GM10248 (cell line): ENCODE results near the gene LMNB1.

Experiments used
- CTCF ChIA-PET: fragments of 300-600 bp; sonication (Branson Sonifier 250); formaldehyde crosslinking; extraction: SDS; loops from one replicate; lab custom pipeline; 2021; ENCODE audit warnings: antibody characterized with exemption; lab: Yijun Ruan, JAX
- POLR2A ChIA-PET: fragments of 350-650 bp; sonication (Branson Sonifier 250); formaldehyde crosslinking; extraction: SDS; loops from one replicate; lab custom pipeline; 2020; ENCODE audit warnings: antibody characterized with exemption; lab: Yijun Ruan, JAX
- DNase-seq: peaks from one replicate; pipeline ENCODE4 v3.0.0; 2012; ENCODE audit errors: extremely low spot score
- TF ChIP-seq, protein P1 (sequence below): IDR thresholded peaks from 2 replicates; pipeline ENCODE4 v1.5.1; 2012; ENCODE audit warnings: mild to moderate bottlenecking, low read depth; ENCODE audit errors: extremely low read depth, missing control alignments, control extremely low read depth

LMNB1 gene

DNA sequence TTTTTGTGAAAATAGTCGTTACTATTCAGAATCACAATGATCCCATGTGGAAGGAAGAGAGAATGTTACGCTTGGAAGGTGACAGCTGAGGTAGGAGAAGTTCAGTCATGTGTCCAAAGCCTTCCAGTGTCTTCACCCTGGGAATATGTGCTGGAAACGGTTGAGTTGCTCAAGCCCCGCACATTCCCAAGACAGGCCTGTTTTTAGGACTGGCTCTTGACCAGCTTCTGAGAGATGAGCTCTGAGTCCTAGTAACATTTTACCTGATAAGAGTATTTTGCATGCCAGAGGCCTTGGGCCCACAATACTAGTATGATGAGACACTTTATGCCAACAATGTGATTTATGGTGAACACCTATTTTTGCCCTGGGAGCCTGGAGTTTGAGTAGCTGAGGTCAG lies 101.7 kb downstream of the LMNB1 start:
- DNase-seq, result no peak
- ChIA-PET CTCF (interaction anchor here (1.0 kb wide), 1 partner anchor 60 kb away, joined by 4 read pairs; no protein-coding TSS in a partner anchor), POLR2A (no interaction called here)
- TF ChIP-seq, protein P1, sequence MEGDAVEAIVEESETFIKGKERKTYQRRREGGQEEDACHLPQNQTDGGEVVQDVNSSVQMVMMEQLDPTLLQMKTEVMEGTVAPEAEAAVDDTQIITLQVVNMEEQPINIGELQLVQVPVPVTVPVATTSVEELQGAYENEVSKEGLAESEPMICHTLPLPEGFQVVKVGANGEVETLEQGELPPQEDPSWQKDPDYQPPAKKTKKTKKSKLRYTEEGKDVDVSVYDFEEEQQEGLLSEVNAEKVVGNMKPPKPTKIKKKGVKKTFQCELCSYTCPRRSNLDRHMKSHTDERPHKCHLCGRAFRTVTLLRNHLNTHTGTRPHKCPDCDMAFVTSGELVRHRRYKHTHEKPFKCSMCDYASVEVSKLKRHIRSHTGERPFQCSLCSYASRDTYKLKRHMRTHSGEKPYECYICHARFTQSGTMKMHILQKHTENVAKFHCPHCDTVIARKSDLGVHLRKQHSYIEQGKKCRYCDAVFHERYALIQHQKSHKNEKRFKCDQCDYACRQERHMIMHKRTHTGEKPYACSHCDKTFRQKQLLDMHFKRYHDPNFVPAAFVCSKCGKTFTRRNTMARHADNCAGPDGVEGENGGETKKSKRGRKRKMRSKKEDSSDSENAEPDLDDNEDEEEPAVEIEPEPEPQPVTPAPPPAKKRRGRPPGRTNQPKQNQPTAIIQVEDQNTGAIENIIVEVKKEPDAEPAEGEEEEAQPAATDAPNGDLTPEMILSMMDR, result no peak

DNA sequence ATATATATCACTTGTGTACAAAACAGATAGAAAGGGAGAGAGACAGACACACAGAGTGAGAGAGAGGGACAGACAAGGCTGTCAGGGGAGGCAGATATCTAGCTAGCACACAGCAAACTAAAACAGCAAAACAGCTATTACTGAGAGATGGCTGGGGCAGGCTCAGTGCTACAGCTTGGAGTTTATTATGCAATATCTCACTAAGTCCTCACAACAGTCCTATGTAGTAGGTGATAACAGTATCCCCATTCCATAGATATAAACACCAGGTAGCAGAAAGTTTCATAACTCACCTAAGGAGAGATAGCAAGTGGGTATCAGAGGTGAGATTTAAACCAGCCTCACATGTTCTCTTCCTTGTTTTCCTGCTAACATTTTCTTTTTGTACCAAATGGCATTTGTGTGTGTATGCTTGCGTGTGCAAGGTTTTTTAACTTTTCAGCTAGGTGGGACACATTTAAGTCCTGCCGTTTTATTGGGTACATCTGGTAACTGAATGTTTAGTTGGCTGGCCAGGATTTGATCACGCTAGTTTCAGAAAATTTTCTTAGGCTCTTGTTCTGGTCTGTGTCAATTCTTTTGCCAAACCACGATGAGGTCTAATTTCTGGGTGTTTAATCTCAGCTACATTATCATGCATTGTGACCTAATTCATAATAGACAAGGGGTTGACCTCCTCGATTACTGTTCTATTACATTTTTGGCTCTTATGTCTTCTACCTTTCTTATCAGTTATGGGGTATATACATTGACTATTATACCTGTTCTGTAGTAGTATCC lies 105.1 kb downstream of the LMNB1 start:
- DNase-seq, result no peak
- TF ChIP-seq, protein P1, result no peak
- CTCF ChIA-PET, result interaction anchor here (1.1 to 1.3 kb wide), 2 partner anchors 13 to 48 kb away, joined by 3 to 5 read pairs; no protein-coding TSS in a partner anchor
- POLR2A ChIA-PET, result no interaction called here

DNA sequence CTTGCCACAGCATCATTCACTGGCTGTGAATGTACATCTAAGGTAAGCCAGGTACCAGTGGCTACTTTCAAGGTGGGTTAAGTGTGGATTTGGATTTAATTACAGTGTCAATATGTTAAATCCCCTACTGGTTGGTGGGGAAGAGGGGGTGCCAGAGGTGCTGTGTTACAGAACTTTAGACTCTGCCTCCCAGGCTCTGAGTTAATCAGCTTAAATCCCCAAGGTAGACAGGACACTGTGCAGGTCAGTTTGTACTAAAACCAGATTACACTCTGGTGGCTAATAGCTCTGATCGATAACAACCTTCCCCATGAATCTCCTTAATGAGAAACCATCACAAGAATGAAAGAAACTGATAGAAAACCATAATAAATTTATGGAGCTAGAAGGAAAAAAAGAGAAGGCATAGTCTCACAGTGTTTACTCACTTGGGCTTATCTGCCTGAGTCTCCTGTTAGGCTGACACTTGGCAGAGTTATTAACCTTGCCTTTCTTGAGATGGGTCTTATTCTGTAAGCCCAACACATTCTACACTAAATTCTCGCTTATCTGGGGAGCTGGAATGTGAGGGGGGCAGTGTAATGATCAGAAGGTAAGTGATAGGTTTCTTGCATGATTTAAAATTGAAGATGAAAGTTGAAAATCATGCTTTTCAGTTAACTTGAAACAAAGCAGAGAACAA lies 106.8 kb downstream of the LMNB1 start:
- CTCF ChIA-PET, result interaction anchor here (1.0 to 1.3 kb wide), 3 partner anchors 14 to 142 kb away, joined by 3 read pairs; no protein-coding TSS in a partner anchor
- TF ChIP-seq, protein P1, result no peak
- POLR2A ChIA-PET, result no interaction called here
- DNase-seq, result no peak

DNA sequence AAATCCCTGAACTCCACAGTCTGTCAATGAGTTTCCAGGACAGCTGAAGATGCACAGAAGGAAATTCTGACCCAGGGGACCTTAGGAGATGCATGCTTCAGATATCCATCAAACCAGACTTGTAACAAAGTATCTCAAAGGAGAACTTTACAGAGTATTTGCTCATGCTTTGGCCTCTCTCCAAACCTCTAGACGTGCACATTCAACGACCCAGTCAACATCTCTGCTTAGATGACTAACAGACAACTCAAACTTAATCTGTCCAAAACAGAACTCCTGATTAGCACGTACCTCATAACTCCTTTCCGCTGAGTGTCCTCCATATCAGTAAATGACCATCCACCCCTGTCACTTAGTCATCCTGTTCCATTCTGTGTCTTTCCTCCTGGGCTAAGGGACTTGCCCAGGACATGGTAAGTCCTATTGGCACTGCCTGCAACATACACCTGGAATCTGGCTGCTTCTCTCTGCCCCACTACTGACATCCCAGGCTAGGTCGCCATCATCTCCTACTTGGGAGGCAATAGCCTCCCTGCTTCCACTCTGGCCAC lies 107.4 kb downstream of the LMNB1 start:
- TF ChIP-seq, protein P1, result no peak
- ChIA-PET CTCF (interaction anchor here (1.0 to 1.3 kb wide), 2 partner anchors 14 to 31 kb away, joined by 3 read pairs; no protein-coding TSS in a partner anchor), POLR2A (no interaction called here)
- no peak for DNase-seq
